ENCODE measurements around the gene CDK13. TPM values are rescaled to one million over a fixed set of nuclear protein-coding genes. Genes with fewer than 3 reads are reported as not detected.

Gene CDK13
- polyA plus RNA-seq, 3 donors = 8.8 to 25.7 (median 11.2) TPM

GRCh38 chr7:39967406-39968161, 17.5 kb downstream of the CDK13 start:
- H3K4me1 ChIP-seq (ENCODE audit: control insufficient read depth in 1 of 2, insufficient read depth in 2 of 2, low read length in 2 of 2) = no peaks in the 10 kb centered on the region
- TF ChIP-seq, protein P1, sequence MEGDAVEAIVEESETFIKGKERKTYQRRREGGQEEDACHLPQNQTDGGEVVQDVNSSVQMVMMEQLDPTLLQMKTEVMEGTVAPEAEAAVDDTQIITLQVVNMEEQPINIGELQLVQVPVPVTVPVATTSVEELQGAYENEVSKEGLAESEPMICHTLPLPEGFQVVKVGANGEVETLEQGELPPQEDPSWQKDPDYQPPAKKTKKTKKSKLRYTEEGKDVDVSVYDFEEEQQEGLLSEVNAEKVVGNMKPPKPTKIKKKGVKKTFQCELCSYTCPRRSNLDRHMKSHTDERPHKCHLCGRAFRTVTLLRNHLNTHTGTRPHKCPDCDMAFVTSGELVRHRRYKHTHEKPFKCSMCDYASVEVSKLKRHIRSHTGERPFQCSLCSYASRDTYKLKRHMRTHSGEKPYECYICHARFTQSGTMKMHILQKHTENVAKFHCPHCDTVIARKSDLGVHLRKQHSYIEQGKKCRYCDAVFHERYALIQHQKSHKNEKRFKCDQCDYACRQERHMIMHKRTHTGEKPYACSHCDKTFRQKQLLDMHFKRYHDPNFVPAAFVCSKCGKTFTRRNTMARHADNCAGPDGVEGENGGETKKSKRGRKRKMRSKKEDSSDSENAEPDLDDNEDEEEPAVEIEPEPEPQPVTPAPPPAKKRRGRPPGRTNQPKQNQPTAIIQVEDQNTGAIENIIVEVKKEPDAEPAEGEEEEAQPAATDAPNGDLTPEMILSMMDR (IDR thresholded peaks at IDR 0.05) = no peak
- no peak overlapping the region for H2AFZ ChIP-seq (ENCODE audit: insufficient read depth, low read depth, low read length, poor library complexity, severe bottlenecking)
- Mint-ChIP-seq H3K4me3 (no peak overlapping the region), H3K4me1 (peaks cover 65% of the 10 kb centered on the region), H3K27ac (peak overlapping the region in 1 of 7 donors; percentile 61), H3K27me3 (ENCODE audit: low read depth in 3 of 3) (no peaks in the 10 kb centered on the region), H3K9me3 (no peaks in the 10 kb centered on the region), H3K36me3 (peaks cover 0 to 2% of the 10 kb centered on the region in 2 donors)
- H3K36me3 ChIP-seq (replicated peaks in 1 of 2; ENCODE audit: control insufficient read depth in 1 of 2, insufficient read depth in 2 of 2, low read length in 2 of 2) = no peaks in the 10 kb centered on the region
- no peak overlapping the region for H3K27ac ChIP-seq (ENCODE audit: low read depth in 1 of 2, low read length in 2 of 2)
- DNase-seq = no peak
- no peaks in the 10 kb centered on the region for H3K27me3 ChIP-seq (ENCODE audit: control insufficient read depth in 2 of 2, insufficient read depth in 2 of 2, low read length in 2 of 2)
- peaks cover 67% of the 10 kb centered on the region for H4K20me1 ChIP-seq (ENCODE audit: insufficient read depth, low read length)
- no peaks in the 10 kb centered on the region for H3K9me3 ChIP-seq (replicated peaks in 1 of 2; ENCODE audit: control insufficient read depth in 1 of 2, insufficient read depth in 1 of 2, low read length in 2 of 2)
- H3K4me2 ChIP-seq (replicated peaks; ENCODE audit: extremely low read depth, low read length, poor library complexity, severe bottlenecking) = no peak overlapping the region
- H3K9ac ChIP-seq (ENCODE audit: insufficient read depth, low read length, poor library complexity, severe bottlenecking) = no peak overlapping the region
- H3K79me2 ChIP-seq (ENCODE audit: insufficient read depth, low read length) = peaks cover 91% of the 10 kb centered on the region
- intact Hi-C loops (cut with micrococcal nuclease) = no loop called here
- WGBS (ENCODE audit: insufficient coverage) = no CpG with 5 or more reads among the region's 2 CpGs
- no peak overlapping the region for H3K4me3 ChIP-seq (replicated peaks in 1 of 3; ENCODE audit: low read depth in 2 of 3, low read length in 3 of 3)

GRCh38 chr7:39969431-39969830, 19.4 kb downstream of the CDK13 start:
- H3K36me3 Mint-ChIP-seq = peaks cover 0 to 2% of the 10 kb centered on the region in 2 donors
- H3K4me1 Mint-ChIP-seq = peaks cover 63% of the 10 kb centered on the region
- Histone ChIP-seq H3K36me3 (replicated peaks in 1 of 2; ENCODE audit: control insufficient read depth in 1 of 2, insufficient read depth in 2 of 2, low read length in 2 of 2) (no peaks in the 10 kb centered on the region), H3K27ac (ENCODE audit: low read depth in 1 of 2, low read length in 2 of 2) (no peak overlapping the region), H3K4me3 (replicated peaks in 1 of 3; ENCODE audit: low read depth in 2 of 3, low read length in 3 of 3) (no peak overlapping the region), H3K79me2 (ENCODE audit: insufficient read depth, low read length) (peaks cover 96% of the 10 kb centered on the region), H3K9me3 (replicated peaks in 1 of 2; ENCODE audit: control insufficient read depth in 1 of 2, insufficient read depth in 1 of 2, low read length in 2 of 2) (no peaks in the 10 kb centered on the region), H3K27me3 (ENCODE audit: control insufficient read depth in 2 of 2, insufficient read depth in 2 of 2, low read length in 2 of 2) (no peaks in the 10 kb centered on the region), H3K4me2 (replicated peaks; ENCODE audit: extremely low read depth, low read length, poor library complexity, severe bottlenecking) (no peak overlapping the region), H2AFZ (ENCODE audit: insufficient read depth, low read depth, low read length, poor library complexity, severe bottlenecking) (no peak overlapping the region), H3K4me1 (ENCODE audit: control insufficient read depth in 1 of 2, insufficient read depth in 2 of 2, low read length in 2 of 2) (peaks cover 0 to 3% of the 10 kb centered on the region in 2 donors), H3K9ac (ENCODE audit: insufficient read depth, low read length, poor library complexity, severe bottlenecking) (no peak overlapping the region), H4K20me1 (ENCODE audit: insufficient read depth, low read length) (peaks cover 83% of the 10 kb centered on the region)
- WGBS (ENCODE audit: insufficient coverage) = no CpG with 5 or more reads among the region's 1 CpG
- no peak overlapping the region for H3K4me3 Mint-ChIP-seq
- H3K27ac Mint-ChIP-seq = peak overlapping the region in 3 of 7 donors; percentile 9 to 60 (median 58)
- no peak for DNase-seq
- intact Hi-C loops (cut with micrococcal nuclease) = no loop called here
- TF ChIP-seq, protein P1 (IDR thresholded peaks at IDR 0.05) = no peak
- H3K27me3 Mint-ChIP-seq (ENCODE audit: low read depth in 3 of 3) = no peaks in the 10 kb centered on the region
- H3K9me3 Mint-ChIP-seq = no peaks in the 10 kb centered on the region
